Aorta (tissue), 5 donors: Measurements from ENCODE around the gene XXYLT1. TPM values are rescaled to one million over a fixed set of nuclear protein-coding genes. Genes with fewer than 3 reads are reported as not detected.

Source experiments
- ATAC-seq: fragments of 200-7000 bp; cut with Tn5 transposase; one replicate; pipeline ENCODE4 v1.9.1; 2022; ENCODE audit warnings: moderate library complexity; ENCODE audit not compliant: low FRiP score
- DNase-seq, 2 donors: peaks; one replicate each; pipeline ENCODE4 v3.0.0-alpha.2; 2020
- H3K27ac ChIP-seq, 2 donors: one replicate each; pipeline ENCODE4 v1.5.1; 2013; ENCODE audit warnings: low read length in 2 of 2, mild to moderate bottlenecking in 2 of 2, moderate library complexity in 2 of 2, control low read depth in 1 of 2, inconsistent platforms in 1 of 2, low read depth in 1 of 2
- H3K27me3 ChIP-seq, 2 donors: one replicate each; pipeline ENCODE4 v1.6.1; 2013; ENCODE audit warnings: control low read depth in 1 of 2, low read length in 1 of 2, mild to moderate bottlenecking in 1 of 2, moderate library complexity in 1 of 2; ENCODE audit not compliant: insufficient read depth in 2 of 2, control insufficient read depth in 1 of 2
- H3K36me3 ChIP-seq, 2 donors: one replicate each; pipeline ENCODE4 v1.6.1; 2013; ENCODE audit warnings: control low read depth in 1 of 2, low read length in 1 of 2, mild to moderate bottlenecking in 1 of 2; ENCODE audit not compliant: insufficient read depth in 2 of 2, control insufficient read depth in 1 of 2
- H3K4me1 ChIP-seq, 2 donors: one replicate each; pipeline ENCODE4 v1.6.1; 2013; ENCODE audit warnings: low read length in 2 of 2, control low read depth in 1 of 2, mild to moderate bottlenecking in 1 of 2, moderate library complexity in 1 of 2; ENCODE audit not compliant: insufficient read depth in 2 of 2, control insufficient read depth in 1 of 2
- H3K4me3 ChIP-seq, 2 donors: one replicate each; pipeline ENCODE4 v1.5.1; 2013; ENCODE audit warnings: low read length in 2 of 2, control low read depth in 1 of 2, mild to moderate bottlenecking in 1 of 2
- H3K9me3 ChIP-seq: one replicate; pipeline ENCODE4 v1.6.1; 2013; ENCODE audit warnings: mild to moderate bottlenecking, low read length; ENCODE audit not compliant: control insufficient read depth
- WGBS, 2 donors: extraction: QIAGEN DNeasy Blood & Tissue Kit; methylation state at CpG; one replicate each; pipeline ENCODE4 v1.1.7; 2013; 5-methylcytosine and 5-hydroxymethylcytosine counted together
- intact Hi-C, 2 donors: fragments of 100-400 bp; cut with DNase I; formaldehyde crosslinking; loops; one replicate each; pipeline versions ENCODE4 v1.14.2 to v1.15.0; 2022
- polyA plus RNA-seq, 2 donors: library from polyadenylated mRNA; stranded (reverse); fragments of 200-250 nt; gene quantifications; one replicate each; pipeline ENCODE4 v1.2.3, GENCODE V29; 2013
- total RNA-seq, 2 donors: library from RNA; stranded (reverse); fragmentation: NEBNext Ultra II Directional; extraction: Animal tissue kit (Norgen Biotek cat#: 25700); gene quantifications; one replicate each; pipeline ENCODE4 v1.2.1, GENCODE V29; 2021
- donor health status: healthy with polysubstance abuse.
- donor health status: Bipolar disorder and iron deficiency.
- donor health status: DM: no; HTN: no; CAD: no.
- donor health status: DM: no; HTN: no; CAD: no.
- donor health status: DM: yes; HTN: yes; CAD: no.

The XXYLT1 gene
- total and polyA plus RNA-seq, 4 donors, result 2.3 to 15.0 (median 6.9) TPM

- intact Hi-C loops, result no loop called here
- H3K36me3 ChIP-seq, result no peaks in the 10 kb centered on the region
- no peak overlapping the region for H3K27ac ChIP-seq
- DNase-seq (peak; percentile 33 to 66), ATAC-seq (no peak)
- WGBS, 2 donors, result 91 to 92% methylated on average over 28 to 29 of the region's 29 CpGs
- no peaks in the 10 kb centered on the region for H3K27me3 ChIP-seq
- no peaks in the 10 kb centered on the region for H3K4me1 ChIP-seq
- no peaks in the 10 kb centered on the region for H3K9me3 ChIP-seq
- H3K4me3 ChIP-seq, result no peak overlapping the region
Measured at GRCh38 chr3:195077611-195078540, 193.1 kb downstream of the XXYLT1 start.

- intact Hi-C loops, result no loop called here
- Histone ChIP-seq H3K27ac (no peak overlapping the region), H3K27me3 (no peaks in the 10 kb centered on the region), H3K36me3 (no peaks in the 10 kb centered on the region), H3K9me3 (no peaks in the 10 kb centered on the region), H3K4me1 (no peaks in the 10 kb centered on the region), H3K4me3 (no peak overlapping the region)
- no peak for ATAC-seq
- peak; percentile 34 to 44 for DNase-seq
- WGBS, 2 donors, result 98% methylated on average over 8 to 11 of the region's 11 CpGs
Measured at GRCh38 chr3:195076981-195077610, 193.9 kb downstream of the XXYLT1 start.

GRCh38 chr3:195075941-195076875, 194.8 kb downstream of the XXYLT1 start:
- Histone ChIP-seq H3K4me3 (no peak overlapping the region), H3K9me3 (no peaks in the 10 kb centered on the region), H3K27ac (no peak overlapping the region), H3K36me3 (no peaks in the 10 kb centered on the region), H3K4me1 (no peaks in the 10 kb centered on the region), H3K27me3 (no peaks in the 10 kb centered on the region)
- WGBS, 2 donors, result 90 to 91% methylated on average over 35 of the region's 35 CpGs
- intact Hi-C loops, result no loop called here
- DNase-seq (peak; percentile 37 to 77), ATAC-seq (no peak)

- Histone ChIP-seq H3K9me3 (no peaks in the 10 kb centered on the region), H3K27ac (no peak overlapping the region), H3K36me3 (no peaks in the 10 kb centered on the region), H3K27me3 (no peaks in the 10 kb centered on the region), H3K4me3 (no peak overlapping the region), H3K4me1 (no peaks in the 10 kb centered on the region)
- WGBS, 2 donors, result 91 to 96% methylated on average over 14 of the region's 14 CpGs
- DNase-seq, result peak in 1 of 2 donors; percentile 40
- intact Hi-C loops, result no loop called here
- no peak for ATAC-seq
Measured at GRCh38 chr3:195075199-195075940, 195.6 kb downstream of the XXYLT1 start.

- WGBS, 2 donors, result 92% methylated on average over 25 of the region's 25 CpGs
- H3K27me3 ChIP-seq, result no peaks in the 10 kb centered on the region
- no peaks in the 10 kb centered on the region for H3K9me3 ChIP-seq
- H3K36me3 ChIP-seq, result no peaks in the 10 kb centered on the region
- intact Hi-C loops, result no loop called here
- no peaks in the 10 kb centered on the region for H3K4me1 ChIP-seq
- DNase-seq (peak; percentile 24 to 55), ATAC-seq (no peak)
- no peak overlapping the region for H3K4me3 ChIP-seq
- no peak overlapping the region for H3K27ac ChIP-seq
Measured at GRCh38 chr3:195073866-195074860, 196.8 kb downstream of the XXYLT1 start.

DNA sequence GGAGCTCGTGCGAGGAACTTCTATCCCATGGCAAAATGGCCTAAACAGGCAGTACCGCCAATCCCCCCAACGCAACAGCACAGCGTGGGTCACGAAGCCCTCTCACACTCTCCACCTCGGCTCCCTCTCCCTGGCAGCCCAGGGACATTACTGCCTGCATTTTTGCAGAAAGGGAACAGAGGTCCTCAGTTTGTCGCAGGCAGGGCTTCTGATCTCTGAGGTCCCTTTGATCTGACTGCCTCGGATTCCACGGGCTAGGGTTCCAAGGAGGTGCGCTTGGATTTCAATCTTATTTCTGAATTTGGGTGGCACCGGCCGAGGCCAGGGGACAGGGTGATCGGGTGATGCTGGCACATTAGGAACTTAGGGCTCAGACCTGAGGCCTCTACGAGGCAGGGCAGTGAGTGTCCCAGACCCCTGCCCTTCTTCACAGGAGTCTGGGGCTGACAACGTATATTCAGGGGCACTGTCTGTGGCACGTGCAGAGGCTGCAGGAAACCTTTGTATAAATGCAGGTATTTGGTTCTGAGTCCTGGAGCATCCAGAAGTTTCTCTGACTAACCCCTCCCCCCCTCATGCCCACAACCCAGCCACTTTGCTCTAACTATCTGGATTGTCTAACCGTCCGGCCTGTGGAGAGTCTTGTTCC, 197.9 kb downstream of the XXYLT1 start:
- Histone ChIP-seq H3K27ac (no peak overlapping the region), H3K4me1 (no peaks in the 10 kb centered on the region), H3K4me3 (no peak overlapping the region), H3K36me3 (no peaks in the 10 kb centered on the region), H3K9me3 (no peaks in the 10 kb centered on the region), H3K27me3 (no peaks in the 10 kb centered on the region)
- ATAC-seq, result no peak
- 94 to 96% methylated on average over 19 of the region's 19 CpGs for WGBS, 2 donors
- intact Hi-C loops, result no loop called here
- DNase-seq, result peak; percentile 4 to 22
